ENCODE data around the gene TRIM14. TPM values are rescaled to one million over a fixed set of nuclear protein-coding genes. Genes with fewer than 3 reads are reported as not detected.
"Not testable (repeated sequence)": the region's sequence is repeated elsewhere in the genome, so short reads cannot be mapped to it uniquely, and the experiment has no call there.

The TRIM14 gene
- total RNA-seq, 1 donor from 2014 or later, result 9.4 TPM

- no peaks in the 10 kb centered on the region for H3K27me3 ChIP-seq (ENCODE audit: control insufficient read depth, insufficient read depth, low read length)
- no peak for TF ChIP-seq CTCF (IDR thresholded peaks at IDR 0.05; ENCODE audit: insufficient read depth, low read length, poor library complexity, severe bottlenecking)
- DNase-seq (ENCODE audit: low read depth), result no peak
Observed at GRCh38 chr9:98031169-98031568, 87.9 kb downstream of the TRIM14 start.

GRCh38 chr9:98024702-98025101, 94.3 kb downstream of the TRIM14 start:
- no peak for TF ChIP-seq CTCF (IDR thresholded peaks at IDR 0.05; ENCODE audit: insufficient read depth, low read length, poor library complexity, severe bottlenecking)
- Histone ChIP-seq H3K27me3 (ENCODE audit: control insufficient read depth, insufficient read depth, low read length) (no peaks in the 10 kb centered on the region), H3K36me3 (ENCODE audit: control insufficient read depth, insufficient read depth, low read length) (peaks cover 2% of the 10 kb centered on the region), H3K4me3 (ENCODE audit: low read depth, low read length) (no peak overlapping the region)
- DNase-seq (ENCODE audit: low read depth), result no peak

More at GRCh38 chr9:98031169-98031568, 87.9 kb downstream of the TRIM14 start:
- H3K36me3 ChIP-seq (ENCODE audit: control insufficient read depth, insufficient read depth, low read length), result no peaks in the 10 kb centered on the region
- no peak overlapping the region for H3K4me3 ChIP-seq (ENCODE audit: low read depth, low read length)

GRCh38 chr9:98022447-98022846, 96.6 kb downstream of the TRIM14 start:
- Histone ChIP-seq H3K36me3 (ENCODE audit: control insufficient read depth, insufficient read depth, low read length) (peaks cover 2% of the 10 kb centered on the region), H3K27me3 (ENCODE audit: control insufficient read depth, insufficient read depth, low read length) (no peaks in the 10 kb centered on the region), H3K4me3 (ENCODE audit: low read depth, low read length) (no peak overlapping the region)
- TF ChIP-seq CTCF (IDR thresholded peaks at IDR 0.05; ENCODE audit: insufficient read depth, low read length, poor library complexity, severe bottlenecking), result no peak
- DNase-seq (ENCODE audit: low read depth), result no peak

GRCh38 chr9:98021306-98022040, 97.5 kb downstream of the TRIM14 start:
- no peak for TF ChIP-seq CTCF (IDR thresholded peaks at IDR 0.05; ENCODE audit: insufficient read depth, low read length, poor library complexity, severe bottlenecking)
- DNase-seq (ENCODE audit: low read depth), result no peak
- Histone ChIP-seq H3K36me3 (ENCODE audit: control insufficient read depth, insufficient read depth, low read length) (peaks cover 2% of the 10 kb centered on the region), H3K4me3 (ENCODE audit: low read depth, low read length) (no peak overlapping the region), H3K27me3 (ENCODE audit: control insufficient read depth, insufficient read depth, low read length) (no peaks in the 10 kb centered on the region)

- DNase-seq (ENCODE audit: low read depth), result no peak
- no peak for TF ChIP-seq CTCF (IDR thresholded peaks at IDR 0.05; ENCODE audit: insufficient read depth, low read length, poor library complexity, severe bottlenecking)
- Histone ChIP-seq H3K4me3 (ENCODE audit: low read depth, low read length) (no peak overlapping the region), H3K27me3 (ENCODE audit: control insufficient read depth, insufficient read depth, low read length) (no peaks in the 10 kb centered on the region), H3K36me3 (ENCODE audit: control insufficient read depth, insufficient read depth, low read length) (peaks cover 4% of the 10 kb centered on the region)
Observed at GRCh38 chr9:98020476-98021145, 98.4 kb downstream of the TRIM14 start.

GRCh38 chr9:98019869-98020268, 99.2 kb downstream of the TRIM14 start:
- not testable (repeated sequence) for H3K4me3 ChIP-seq (ENCODE audit: low read depth, low read length); H3K27me3 ChIP-seq (ENCODE audit: control insufficient read depth, insufficient read depth, low read length); DNase-seq (ENCODE audit: low read depth); H3K36me3 ChIP-seq (ENCODE audit: control insufficient read depth, insufficient read depth, low read length)

Other genes with a start within 250 kb of the TRIM14 start
- gene TRMO, start 196.7 kb downstream of the TRIM14 start, total RNA-seq, result 23.9 and 39.0 TPM in 2 replicates
- gene HEMGN, start 181.1 kb downstream of the TRIM14 start, total RNA-seq, result not detected in 2 replicates
- 21.8 and 24.1 TPM in 2 replicates for gene ANP32B, start 135.9 kb downstream of the TRIM14 start, total RNA-seq
- 56.8 and 73.6 TPM in 2 replicates for gene NANS, start 62.5 kb downstream of the TRIM14 start, total RNA-seq
- gene CORO2A, start 73.4 kb upstream of the TRIM14 start, total RNA-seq, result 7.8 and 9.5 TPM in 2 replicates
- gene TBC1D2, start 136.4 kb upstream of the TRIM14 start, total RNA-seq, result 21.4 and 23.6 TPM in 2 replicates